ENCODE measurements around the gene ISYNA1. TPM values are rescaled to one million over a fixed set of nuclear protein-coding genes. Genes with fewer than 3 reads are reported as not detected.

ISYNA1 gene
- total RNA-seq, 1 donor from 2014 or later = 62.8 TPM

DNA sequence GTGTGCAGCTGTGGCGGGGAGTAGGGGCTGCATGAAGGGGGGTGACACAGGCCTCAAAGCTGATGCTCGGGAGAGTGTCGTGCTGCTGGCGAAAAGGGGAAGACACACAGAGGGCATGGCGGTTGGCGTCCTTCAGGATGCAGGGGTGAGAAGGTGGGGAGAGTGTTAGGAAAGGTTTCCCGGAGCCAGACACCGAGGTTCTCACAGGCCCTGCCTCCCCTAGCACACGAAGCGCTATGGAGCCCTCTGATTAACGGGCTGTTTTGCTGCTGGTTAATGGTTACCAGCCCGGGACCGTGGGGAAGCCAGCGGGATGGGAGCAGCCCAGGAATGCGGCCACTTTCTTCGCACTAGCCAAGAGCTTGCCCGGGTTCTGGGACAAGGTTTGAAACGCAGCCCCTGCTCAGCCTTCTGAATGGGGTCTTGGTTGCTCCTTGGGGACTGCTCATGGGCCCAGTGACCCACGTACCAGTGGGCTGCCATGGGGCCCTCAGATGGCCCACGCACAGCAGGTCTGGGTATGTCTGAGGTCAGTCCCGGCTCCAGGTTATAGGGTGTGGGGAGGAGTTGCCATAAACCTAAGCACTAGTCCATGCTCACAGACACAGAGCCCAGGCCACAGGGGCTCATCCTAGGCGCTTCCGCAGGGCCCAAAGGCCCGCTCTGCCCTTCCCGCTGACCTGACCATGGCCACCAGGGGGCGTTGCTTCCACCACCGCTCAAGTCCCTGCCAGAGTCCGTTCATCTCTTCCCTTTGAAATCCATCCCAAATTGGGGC lies 31.3 kb upstream of the ISYNA1 start:
- DNase-seq (ENCODE audit: low spot score in 2 of 2) = peak in 1 of 2 donors; percentile 68
- no peak for FAIRE-seq

DNA sequence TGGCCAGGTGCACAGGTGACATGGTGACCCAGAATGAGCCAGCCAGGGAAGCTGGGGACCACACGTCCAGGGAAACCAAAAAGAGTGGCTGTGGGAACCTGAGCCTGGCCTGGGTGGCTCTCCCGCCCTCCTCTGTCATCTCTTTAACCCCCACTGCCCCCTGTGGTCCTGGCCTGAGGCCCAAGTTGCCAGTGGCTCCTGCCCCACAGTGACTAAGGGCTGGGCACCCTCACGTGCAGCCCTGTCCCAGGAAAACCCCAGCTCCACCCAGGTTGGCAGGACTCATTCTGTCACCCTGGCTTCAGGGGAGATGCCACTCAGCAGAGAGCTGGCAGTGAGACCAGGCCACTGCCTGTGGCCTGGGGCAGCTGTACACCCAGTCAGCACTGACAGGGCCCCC lies 30.6 kb upstream of the ISYNA1 start:
- FAIRE-seq (no peak), DNase-seq (ENCODE audit: low spot score in 2 of 2) (no peak)

DNA sequence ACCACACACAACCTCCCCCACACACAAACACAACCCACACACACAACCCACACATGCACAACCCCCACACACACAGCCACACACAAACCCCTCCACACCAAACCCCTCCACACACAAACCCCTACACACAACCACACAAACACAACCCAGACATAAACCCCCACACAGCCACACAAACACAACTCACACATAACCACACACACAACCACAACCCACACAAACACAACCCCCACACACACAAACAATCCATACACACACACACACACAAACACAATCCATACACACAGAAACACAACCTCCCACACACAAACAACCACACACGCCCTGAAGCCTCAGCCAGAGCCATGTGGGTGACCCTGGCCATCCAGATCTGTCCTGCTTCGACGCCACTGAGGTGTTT lies 30.0 kb upstream of the ISYNA1 start:
- no peak for DNase-seq (ENCODE audit: low spot score in 2 of 2)
- no peak for FAIRE-seq

DNA sequence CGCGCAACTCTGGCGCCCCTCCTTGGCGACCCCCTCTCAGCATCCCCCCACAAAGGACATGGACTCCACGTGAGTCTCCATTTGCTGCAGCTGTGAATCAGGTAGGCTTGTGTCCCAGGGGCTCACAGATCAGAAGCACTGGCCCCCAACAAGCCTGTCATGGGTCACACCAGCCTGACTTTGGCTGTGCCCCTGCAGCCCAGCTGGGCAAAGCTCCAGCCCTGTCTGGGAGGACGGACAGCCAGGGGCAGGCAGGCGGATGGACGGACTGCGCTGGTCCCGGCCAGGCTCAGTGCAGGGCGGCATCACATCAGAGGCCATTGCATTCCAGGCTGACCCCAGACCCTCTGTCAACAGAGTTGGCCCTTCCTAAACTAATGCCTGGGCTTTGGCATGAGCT lies 28.4 kb upstream of the ISYNA1 start:
- DNase-seq (ENCODE audit: low spot score in 2 of 2) (no peak), FAIRE-seq (no peak)

DNA sequence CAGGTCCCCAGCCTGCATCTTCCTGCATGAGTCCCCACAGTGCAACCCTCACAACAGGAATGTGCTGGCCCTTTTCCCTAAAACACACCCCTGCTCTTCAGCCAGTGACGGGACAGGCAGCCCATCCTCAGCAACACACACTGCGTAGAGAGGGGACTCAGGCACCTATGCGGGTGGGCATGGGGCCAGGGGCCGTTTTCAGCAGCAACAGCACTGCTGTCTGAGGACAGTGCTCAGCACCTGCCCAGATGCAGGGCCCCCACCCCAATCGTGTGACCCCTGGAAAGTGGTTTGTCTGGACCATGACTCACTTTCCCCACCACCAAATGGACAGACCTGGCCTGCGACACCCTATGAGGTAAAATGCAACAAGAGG lies 28.0 kb upstream of the ISYNA1 start:
- no peak for DNase-seq (ENCODE audit: low spot score in 2 of 2)
- FAIRE-seq = no peak

DNA sequence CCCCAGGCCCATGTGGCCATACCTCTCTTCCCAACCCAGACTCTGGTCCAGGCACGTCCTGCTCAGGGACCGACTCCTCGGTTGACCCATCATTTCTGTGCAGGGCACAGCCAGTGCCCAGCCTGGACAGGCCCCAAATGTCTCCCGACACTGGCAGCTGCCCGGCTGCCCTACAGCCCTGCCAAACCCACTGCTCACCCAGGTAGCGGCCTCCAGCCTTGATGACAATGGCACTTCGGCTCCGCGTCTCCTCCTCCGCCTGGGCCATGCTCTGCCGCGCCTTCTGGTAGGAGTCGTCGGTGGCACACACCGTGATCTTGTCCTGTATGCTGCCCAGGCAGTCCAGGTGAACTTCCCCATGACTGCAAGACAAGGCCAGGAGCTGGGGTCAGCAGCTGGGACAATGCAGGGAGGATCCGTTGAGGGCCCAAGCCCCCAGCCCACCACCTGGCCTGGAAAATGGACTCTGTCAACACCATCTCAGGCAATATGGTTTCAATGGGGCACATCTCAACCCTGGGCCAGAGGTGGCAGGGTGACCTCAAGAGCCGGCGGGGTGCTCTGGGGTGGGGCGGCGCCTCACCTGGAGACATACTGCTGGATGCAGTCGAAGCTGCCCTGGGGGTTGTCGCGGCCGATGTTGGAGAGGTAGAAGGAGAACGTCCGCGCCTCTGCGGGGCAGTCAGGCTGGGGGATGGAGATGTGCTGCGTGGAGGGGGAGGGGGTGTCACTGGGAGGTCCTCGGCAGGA lies 27.5 kb upstream of the ISYNA1 start:
- FAIRE-seq (no peak), DNase-seq (ENCODE audit: low spot score in 2 of 2) (no peak)

DNA sequence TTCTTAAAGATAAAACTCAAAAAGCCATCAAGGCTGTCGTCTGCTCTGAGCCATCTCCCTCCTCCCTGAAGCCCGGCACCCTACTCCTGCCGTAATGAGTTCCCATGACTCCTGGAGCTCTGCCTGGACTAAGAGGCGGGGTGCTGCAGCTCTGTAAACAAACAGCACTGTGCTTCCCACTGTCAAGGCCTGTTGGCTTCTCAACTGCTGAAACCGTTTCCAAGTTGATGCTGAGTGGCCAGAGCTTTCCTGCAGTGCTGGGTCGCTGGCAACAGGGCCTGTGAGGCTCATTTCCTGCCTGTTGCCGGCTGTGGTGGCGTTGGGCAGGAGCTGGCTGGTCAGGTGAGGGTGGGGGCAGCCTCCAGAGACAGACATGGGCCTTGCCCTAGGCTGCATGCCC lies 26.7 kb upstream of the ISYNA1 start:
- peak; percentile 77 for DNase-seq (ENCODE audit: low spot score in 2 of 2)
- FAIRE-seq = no peak

DNA sequence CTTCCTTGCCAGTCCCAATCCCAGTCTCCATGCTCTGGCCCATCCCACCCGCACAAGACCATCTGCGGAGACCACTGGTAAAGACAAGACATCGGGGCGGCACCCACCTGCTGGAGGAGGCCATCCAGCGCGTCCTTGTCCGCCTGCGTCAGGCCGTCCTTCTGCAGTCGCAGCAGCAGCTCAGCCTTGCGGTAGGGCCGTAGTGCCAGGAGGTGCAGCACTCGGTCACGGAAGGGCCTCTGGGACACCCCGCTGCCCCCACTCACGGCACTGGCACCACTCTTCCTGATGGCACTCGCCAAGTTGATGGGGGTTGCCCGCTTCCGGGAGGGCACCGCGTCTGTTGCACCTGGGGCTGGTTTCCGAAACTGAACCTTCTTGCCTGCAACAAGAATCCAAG lies 23.5 kb upstream of the ISYNA1 start:
- DNase-seq (ENCODE audit: low spot score in 2 of 2) (no peak), FAIRE-seq (no peak)

DNA sequence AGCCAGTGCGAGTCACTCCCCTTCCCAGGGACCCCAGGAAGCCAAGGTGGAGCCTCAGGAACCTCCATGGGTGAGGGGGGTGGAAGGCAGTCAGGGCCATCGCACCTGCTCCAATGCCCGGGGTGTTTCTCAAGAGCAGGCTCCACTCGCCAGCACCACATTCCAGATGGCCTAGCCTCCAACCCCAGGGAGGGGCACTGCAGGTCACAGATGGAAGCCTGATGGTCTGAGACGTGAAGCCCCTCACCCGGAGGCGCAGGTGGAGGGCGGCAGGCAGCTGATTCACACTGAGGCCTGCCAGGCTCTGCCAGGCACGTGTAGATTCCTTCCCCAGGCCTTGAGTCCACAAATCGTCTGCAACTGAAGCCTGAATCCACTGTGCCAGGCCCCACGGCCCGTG lies 23.0 kb upstream of the ISYNA1 start:
- FAIRE-seq (no peak), DNase-seq (ENCODE audit: low spot score in 2 of 2) (no peak)

DNA sequence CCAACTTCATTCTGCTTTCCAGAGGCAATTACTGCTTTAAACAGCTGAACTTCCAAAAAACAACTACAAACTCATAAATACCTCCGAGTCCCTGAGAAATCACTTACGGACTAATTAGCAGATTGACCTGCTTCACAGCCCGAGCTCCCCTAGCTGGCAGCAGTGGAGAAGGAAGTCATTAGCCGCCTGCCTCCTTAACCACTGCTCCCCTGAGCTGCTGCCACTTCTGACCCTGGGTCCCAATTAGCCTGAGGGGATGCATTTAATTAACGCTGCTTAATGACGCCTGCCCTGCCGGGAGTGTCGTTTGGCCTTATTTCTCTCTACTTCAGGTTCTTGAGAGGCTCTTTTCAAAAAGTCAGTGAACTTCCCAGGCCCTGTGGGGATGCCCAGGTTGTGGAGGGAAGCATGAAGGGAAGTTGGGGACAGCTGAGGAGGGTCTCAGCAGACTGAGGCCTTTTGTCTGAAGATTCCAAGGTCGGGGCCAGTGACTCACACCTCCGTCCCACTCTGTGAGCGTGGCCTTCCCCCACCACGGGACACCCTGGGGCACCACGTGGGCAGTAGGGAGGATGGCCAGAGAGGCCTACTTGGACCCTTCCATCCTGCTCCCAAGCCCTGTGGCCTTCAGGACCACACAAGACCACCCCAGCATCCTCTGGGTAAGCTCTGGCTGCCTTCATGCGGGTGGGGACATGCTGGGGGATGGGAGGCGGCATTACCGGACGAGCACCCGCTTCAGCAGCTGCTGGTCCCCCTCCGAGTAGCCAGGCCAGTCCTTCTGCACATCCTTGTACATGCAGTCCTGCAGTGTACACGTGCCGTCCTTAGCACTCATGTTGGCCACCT lies 19.8 kb upstream of the ISYNA1 start:
- DNase-seq (ENCODE audit: low spot score in 2 of 2) (no peak), FAIRE-seq (no peak)

DNA sequence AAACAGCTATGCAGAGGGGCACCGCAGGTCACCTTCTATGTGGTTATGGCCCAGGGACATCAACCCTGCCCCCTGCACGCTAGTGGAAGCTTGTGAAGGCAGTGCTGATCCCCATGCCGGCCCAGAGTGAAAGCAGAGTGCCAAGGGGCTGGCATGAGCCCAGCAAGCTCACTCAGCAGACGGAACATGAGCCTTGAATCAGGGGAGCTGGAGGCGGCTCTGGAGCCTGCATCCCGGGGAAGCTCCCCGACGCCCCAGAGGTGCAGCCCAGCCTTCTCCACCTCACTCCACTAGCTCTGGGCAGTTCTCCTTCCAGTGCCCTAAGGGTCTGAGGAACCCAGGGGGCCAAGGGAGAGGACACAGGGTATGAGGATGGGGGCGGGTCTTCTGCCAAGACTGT lies 19.0 kb upstream of the ISYNA1 start:
- DNase-seq (ENCODE audit: low spot score in 2 of 2) (no peak), FAIRE-seq (no peak)

DNA sequence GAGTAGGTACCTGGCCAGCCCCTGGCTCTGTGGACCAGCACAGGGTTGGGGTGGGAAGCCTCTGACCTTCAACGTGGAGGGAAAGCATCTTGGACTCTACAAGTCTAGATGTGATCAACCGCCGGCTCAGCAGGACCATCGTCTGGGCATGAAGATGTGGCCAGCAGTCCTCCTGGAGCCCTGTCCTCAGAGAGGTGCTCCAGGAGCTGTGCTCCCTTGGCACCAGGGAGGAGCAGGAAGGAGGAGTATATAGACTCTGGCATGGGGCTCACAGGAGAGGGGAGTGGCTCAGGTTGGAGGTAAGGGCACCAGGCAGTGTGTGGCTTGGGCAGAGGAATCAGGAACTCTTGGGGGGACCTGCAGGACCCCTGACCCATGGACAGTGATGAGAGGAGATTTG lies 18.3 kb upstream of the ISYNA1 start:
- DNase-seq (ENCODE audit: low spot score in 2 of 2) = no peak
- no peak for FAIRE-seq

DNA sequence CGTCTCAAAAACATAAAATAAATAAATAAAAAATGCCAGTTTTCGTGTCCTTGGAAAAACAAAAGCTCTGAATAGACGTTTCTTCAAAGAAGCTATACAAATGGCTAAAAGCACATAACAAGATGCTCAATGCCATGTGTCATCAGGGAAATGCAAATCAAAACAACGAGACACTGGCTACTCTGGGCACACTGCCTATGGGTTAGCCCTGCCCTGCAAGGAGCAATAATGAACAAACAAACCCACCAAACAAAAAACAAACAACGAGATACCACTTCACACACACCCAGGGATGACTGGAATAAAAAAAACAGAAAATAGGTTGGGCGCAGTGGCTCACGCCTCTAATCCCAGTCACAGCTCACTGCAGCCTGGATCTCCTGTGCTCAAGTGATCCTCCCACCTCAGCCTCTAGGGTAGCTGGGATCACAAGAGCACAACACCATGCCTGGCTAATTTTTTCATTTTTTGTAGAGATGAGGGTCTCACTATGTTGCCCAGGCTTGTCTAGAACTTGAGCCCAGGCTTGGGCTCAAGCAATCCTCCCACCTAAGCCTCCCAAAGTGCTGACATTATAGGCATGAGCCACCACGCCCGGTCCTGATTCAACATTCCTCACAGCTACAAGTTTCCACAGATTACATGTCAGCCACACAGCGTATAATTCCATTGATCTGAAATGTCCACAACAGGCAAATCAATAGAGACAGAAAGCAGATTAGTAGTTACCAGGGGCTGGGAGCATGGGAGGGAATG lies 15.5 kb upstream of the ISYNA1 start:
- FAIRE-seq (no peak), DNase-seq (ENCODE audit: low spot score in 2 of 2) (no peak)

DNA sequence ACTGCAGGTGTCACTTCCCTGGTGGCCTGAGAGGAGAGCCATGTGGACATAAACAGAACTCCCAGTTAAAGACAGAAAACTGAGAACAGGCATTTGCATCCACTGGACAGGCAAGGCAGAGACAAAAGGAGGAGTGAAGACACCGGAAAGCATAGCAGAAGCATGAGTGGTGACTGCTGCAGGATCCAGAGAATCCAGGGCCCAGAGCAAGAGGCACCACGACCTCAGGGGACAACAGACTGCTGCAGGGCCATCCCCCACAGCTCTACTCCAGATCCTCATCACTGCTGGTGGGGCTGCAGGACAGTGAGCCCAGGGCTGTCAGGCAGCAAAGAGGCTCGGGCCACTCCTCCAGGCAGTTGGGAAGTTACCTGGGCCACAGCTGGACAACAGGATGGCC lies 14.5 kb upstream of the ISYNA1 start:
- DNase-seq (ENCODE audit: low spot score in 2 of 2) (no peak), FAIRE-seq (no peak)

DNA sequence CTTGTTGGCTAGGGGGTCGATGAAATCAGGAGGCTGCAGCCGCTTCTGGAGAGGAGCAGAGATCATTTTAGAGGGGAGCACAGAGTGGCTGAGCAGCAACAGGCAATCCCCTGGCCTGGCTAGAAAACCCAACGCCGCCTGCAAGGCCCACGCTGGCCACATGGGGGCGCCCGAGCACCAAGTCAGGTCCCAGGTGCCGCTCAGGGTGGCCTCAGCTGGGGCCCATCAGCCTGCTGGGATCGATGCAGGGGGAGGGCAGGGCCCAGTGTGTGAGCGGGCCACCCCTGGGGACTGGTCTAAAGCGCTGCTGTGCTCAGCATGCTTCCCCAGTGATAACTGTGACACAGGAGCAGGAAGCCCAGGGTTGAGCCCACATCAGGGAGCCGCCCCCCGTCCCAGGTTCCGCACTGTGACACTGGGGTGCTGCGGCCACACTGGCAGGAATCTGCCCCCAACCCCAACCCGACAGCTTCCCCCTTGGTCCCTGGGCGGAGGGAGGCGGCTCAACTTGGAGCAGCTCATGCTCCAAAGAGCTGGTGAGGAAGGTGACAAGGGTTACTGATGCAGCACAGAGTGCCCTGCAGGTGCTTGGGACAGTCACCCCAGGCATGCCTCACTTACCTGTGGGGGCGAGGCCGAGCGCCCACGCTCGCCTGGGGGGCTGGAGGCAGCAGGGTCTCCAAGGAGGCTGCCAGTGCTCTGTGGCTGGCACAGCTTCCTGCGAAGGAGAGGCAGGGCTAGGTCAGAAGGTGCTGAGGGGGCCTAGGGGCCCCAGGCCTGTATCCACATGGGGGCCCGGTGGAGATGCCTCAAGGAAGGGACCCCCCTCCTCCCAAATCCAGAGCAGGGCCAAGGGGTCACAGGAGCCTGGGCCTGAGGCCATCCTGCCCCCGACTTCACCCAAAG lies 13.3 kb upstream of the ISYNA1 start:
- DNase-seq (ENCODE audit: low spot score in 2 of 2) (peak; percentile 83 to 87), FAIRE-seq (no peak)

DNA sequence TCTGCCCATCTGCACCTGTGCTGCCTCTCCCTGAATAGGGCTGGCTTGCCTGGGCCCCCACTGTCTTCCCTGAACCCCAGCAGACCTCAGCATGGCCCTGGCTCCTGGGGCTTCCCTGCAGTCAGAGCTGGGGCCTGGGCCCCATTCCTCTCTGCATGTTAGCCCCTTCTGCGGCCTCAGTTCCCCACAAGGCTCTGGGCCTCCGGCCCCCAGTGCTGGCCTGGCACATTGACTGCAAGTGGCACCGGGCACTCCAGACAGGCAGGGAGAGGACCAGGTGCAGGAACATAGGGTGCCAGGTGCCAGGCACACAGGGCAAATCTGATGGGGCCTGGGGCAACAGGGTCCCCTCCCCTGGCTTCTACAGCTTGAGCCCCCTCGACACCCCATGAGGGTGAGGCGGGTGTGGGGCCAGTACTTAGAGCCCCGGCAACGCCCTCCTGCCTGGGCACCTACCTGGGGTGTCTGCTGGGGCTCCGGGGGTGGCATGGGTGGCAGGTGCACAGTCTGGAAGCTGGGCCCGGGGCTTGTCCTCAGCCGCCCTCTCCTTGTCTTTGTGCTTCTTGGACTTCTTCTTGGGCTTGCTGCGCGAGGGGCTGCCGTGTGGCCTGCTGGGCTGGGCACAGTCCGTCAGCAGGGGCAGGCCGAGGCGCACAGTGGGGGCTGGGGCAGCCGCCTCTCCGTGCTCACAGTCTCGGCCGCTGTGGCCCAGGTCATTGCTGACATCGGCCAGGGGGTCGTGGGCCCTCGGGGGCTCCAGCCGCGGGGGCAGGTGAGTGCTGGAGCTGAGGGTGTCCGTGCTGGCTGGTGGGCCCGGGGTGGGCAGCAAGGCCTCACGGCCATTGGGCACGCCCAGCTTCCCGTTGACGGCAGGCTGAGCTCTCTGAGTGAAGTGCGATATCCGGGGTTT lies 12.3 kb upstream of the ISYNA1 start:
- DNase-seq (ENCODE audit: low spot score in 2 of 2) (no peak), FAIRE-seq (no peak)

DNA sequence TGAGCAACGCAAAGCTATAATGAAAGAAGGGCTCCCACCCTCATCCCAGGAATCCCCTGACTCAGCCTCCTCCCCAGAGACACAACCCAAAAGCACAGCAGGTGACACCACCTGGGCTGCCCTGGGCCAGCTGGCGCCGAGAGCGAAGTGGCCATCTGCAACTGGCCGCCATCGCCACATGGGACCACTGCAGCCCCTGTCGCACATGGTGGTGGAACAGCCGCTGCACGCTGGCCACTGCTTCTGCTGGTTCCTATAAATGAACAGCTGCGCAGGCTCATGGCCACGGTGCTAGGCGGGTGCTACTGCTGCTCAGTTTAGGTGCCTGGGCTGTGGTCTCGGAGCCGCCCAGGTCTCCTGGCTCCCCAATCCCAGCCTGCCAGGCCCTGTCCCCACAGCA lies 11.6 kb upstream of the ISYNA1 start:
- no peak for DNase-seq (ENCODE audit: low spot score in 2 of 2)
- FAIRE-seq = no peak

DNA sequence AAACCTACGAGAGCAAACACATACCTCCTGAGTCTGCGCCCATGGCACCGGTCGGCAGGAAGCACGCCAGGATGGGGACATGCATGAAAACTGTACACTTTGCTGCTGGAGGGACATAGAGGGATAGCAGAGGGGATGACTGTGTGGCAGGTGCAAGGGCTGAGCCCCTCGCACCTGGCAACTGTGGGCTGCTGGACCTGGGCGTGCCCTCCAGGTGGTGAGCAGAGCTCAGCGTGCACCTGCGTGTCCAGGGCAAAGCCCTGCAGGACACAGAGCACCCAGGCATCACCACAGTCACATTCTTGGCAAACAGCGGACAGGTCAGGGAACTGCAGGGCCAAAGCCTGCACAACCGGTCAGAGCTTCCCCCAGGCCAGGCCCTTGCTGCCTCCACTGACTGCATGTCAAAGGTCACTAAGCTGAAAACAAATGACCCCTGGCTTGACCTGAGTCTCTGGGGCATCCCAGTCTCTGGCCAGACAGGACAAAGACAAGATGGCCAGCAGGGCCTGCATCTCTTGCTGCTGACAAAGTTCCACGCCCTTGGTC lies 9.0 kb upstream of the ISYNA1 start:
- FAIRE-seq (no peak), DNase-seq (ENCODE audit: low spot score in 2 of 2) (no peak)
